GM13977 (cell line): ENCODE measurements around the gene POLR2C.
"Not testable (repeated sequence)": the region's sequence is repeated elsewhere in the genome, so short reads cannot be mapped to it uniquely, and the experiment has no call there.

Experiments
- DNase-seq: peaks from one replicate; pipeline ENCODE4 v3.0.0; 2012; ENCODE audit warnings: low spot score
- in situ Hi-C: fragments of 300-500 bp; cut with MboI; formaldehyde crosslinking; loops from one replicate; pipeline ENCODE4 v1.12.0; 2022; ENCODE audit warnings: low sequenced_read_pairs, low pct_unique_long_range_greater_than_20kb, mixed read lengths, inconsistent platforms; ENCODE audit not compliant: unreplicated experiment
- TF ChIP-seq, protein P1 (sequence below): IDR thresholded peaks from 2 replicates; pipeline ENCODE4 v1.5.1; 2012; ENCODE audit warnings: mild to moderate bottlenecking, control low read depth; ENCODE audit not compliant: insufficient read depth; ENCODE audit errors: extremely low read depth, missing control alignments

POLR2C gene

DNA sequence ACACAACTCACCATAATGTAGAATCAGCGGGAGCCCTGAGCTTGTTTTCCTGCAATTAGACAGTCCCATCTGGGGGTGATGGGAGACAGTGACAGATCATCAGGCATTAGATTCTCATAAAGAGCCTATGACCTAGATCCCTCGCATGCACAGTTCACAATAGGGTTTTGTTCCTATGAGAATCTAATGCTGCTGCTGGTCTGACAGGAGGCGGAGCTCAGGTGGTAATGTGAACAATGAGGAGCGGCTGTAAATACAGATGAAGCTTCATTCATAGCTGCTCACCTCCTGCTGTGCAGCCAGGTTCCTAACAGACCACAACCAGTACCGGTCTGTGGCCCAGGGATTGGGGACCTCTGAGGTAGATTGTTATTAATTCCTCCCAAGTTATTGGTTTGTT is 26.8 kb downstream of the POLR2C start:
- DNase-seq: no peak
- in situ Hi-C loops: no loop called here
- TF ChIP-seq, protein P1, sequence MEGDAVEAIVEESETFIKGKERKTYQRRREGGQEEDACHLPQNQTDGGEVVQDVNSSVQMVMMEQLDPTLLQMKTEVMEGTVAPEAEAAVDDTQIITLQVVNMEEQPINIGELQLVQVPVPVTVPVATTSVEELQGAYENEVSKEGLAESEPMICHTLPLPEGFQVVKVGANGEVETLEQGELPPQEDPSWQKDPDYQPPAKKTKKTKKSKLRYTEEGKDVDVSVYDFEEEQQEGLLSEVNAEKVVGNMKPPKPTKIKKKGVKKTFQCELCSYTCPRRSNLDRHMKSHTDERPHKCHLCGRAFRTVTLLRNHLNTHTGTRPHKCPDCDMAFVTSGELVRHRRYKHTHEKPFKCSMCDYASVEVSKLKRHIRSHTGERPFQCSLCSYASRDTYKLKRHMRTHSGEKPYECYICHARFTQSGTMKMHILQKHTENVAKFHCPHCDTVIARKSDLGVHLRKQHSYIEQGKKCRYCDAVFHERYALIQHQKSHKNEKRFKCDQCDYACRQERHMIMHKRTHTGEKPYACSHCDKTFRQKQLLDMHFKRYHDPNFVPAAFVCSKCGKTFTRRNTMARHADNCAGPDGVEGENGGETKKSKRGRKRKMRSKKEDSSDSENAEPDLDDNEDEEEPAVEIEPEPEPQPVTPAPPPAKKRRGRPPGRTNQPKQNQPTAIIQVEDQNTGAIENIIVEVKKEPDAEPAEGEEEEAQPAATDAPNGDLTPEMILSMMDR: no peak

DNA sequence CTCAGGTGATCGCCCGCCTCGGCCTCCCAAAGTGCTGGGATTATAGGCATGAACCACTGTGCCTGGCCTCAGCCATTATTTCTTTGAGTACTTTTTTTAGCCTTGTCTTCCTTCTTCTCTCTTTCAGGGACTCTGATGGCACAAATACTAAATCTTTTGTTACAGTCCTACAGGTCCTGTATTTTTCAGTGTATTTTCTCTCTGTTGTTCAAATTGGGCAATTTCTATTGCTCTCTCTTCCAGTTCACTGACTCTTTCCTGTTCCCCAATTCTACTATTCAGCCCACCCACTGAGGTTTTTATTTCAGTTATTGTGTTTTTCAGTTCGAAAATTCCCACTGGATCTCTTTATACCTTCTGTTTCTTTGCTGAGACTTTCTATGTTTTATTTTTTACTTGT is 31.3 kb downstream of the POLR2C start:
- in situ Hi-C loops: no loop called here
- DNase-seq: no peak
- TF ChIP-seq, protein P1: no peak

DNA sequence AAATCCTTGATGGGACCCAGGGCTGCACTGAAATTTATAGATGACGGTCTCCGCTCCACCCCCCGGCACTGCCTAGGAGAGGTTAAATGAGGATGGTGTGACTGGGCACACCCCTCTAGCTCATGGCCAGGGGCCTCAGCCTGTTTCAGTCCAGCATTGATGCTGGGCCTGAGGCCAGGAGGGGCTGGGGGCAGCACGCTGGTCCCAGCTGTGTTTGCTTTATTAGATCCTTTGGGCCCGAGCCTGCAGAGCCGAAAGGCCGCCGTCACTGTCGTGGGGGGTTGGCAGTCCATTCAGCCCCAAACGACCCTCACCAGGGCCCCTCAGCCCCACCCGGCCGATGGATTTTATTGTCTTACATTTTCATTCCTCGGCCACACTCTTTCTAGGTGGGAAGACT is 34.6 kb downstream of the POLR2C start:
- TF ChIP-seq, protein P1: no peak
- in situ Hi-C loops: no loop called here
- DNase-seq: no peak

DNA sequence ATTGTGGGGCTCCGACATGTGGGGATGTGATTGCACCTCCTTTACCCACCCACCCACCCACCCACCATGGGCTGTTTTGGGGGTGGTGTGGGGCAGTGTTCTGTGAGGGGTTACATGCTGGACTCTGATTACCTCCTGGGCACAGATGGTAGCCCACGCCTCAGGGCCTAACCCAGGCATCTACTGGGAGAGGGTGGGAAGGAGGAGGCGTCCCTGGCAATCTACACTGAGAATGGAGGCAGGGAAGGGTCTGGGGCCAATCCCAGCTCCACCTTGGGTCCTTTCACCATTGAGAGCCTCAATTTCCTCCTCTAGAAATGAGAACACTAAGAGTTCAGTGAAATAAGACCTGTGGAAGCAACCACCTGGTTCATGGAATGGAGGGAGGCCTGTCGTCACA is 35.6 kb downstream of the POLR2C start:
- in situ Hi-C loops: no loop called here
- TF ChIP-seq, protein P1: no peak
- no peak for DNase-seq

DNA sequence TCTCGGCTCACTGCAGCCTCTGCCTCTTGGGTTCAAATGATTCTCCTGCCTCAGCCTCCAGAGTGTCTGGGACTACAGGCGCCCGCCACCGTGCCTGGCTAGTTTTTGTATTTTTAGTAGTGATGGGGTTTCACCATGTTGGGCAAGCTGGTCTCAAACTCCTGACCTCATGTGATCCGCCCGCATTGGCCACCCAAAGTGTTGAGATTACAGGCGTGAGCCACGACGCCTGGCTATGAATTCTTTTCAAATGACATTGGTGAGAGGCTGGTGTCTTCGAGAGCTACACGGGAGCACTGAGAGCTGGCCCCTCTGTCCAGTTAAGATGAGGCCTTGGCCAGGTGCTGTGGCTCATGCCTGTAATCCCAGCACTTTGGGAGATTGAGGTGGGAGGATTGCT is 37.5 kb downstream of the POLR2C start:
- in situ Hi-C loops, DNase-seq: not testable (repeated sequence)

DNA sequence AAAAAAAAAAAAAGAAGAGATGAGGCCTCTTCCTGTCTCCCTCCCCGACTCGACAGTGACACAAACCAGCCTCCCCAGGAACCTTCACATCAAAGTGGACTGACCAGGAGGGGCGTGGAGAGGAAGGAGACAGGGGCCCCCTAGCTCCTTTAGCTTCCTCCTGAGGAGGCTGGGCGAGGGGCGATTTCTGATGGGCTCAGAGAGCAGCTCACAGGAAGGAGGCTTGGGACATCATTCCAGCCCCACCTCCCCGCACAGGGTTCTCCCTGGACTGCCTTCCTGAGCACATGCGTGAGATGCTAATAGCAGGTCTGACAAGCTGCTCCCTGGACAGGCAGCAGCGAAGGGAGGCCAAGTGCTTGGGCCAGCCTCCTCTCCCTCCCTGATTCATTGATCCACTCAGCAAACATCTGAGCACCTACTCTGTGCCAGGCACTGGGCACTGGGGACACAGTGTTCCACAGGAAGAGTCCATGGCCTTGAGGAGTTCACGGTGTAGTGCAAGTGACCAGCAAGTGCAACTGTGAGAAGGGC is 38.2 kb downstream of the POLR2C start:
- no peak for DNase-seq
- in situ Hi-C loops: no loop called here
- TF ChIP-seq, protein P1: no peak

DNA sequence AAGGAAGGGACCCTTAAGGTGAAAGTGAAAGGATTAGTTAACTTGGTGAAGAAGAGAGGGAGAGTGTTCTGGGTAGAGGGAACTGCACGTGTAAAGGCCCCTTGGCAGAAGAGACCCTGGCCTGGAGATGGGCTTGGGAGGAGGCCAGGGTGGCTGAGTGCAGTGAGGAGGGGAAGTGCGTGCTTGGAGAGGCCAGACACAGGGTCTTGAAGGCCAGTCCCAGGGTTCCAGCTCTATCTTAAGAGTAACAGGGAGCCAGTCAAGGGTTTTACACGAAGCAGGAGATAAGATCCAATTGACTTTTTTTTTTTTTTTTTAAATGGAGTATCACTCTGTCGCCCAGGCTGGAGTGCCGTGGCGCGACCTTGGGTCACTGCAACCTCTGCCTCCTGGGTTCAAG is 39.0 kb downstream of the POLR2C start:
- in situ Hi-C loops: no loop called here
- TF ChIP-seq, protein P1: no peak

More for the DNA sequence above, 39.0 kb downstream of the POLR2C start:
- no peak for DNase-seq
